HG02840 (cell line): ENCODE data around the gene ERI3.

Source experiments
- ATAC-seq: cut with Tn5 transposase; IDR thresholded peaks from one replicate; pipeline ENCODE4 v1.9.1; 2021; ENCODE audit warnings: mild to moderate bottlenecking, moderate library complexity, moderate number of reproducible peaks; ENCODE audit not compliant: unreplicated experiment, low FRiP score

The ERI3 gene

DNA sequence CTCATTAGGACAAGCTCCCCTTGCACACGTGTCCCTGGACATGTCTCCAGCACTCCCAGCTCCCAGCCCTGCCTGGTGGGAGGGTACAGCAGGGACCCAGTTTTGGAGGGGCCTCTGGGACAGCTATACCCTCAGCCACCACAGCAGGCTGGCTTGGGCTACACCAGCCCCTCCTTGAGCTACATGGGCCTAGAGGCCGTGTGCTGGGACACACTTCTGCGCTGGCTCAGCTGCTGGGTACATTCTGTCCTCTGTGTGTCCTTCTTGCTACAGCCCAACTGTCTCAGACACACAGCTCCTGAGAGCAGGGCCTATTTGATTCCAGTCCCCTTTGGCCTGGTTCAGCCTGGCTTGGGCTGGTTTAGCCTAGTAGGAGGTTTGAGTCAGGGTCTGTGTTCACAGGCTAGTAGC, 115.1 kb downstream of the ERI3 start:
- no peak for ATAC-seq

DNA sequence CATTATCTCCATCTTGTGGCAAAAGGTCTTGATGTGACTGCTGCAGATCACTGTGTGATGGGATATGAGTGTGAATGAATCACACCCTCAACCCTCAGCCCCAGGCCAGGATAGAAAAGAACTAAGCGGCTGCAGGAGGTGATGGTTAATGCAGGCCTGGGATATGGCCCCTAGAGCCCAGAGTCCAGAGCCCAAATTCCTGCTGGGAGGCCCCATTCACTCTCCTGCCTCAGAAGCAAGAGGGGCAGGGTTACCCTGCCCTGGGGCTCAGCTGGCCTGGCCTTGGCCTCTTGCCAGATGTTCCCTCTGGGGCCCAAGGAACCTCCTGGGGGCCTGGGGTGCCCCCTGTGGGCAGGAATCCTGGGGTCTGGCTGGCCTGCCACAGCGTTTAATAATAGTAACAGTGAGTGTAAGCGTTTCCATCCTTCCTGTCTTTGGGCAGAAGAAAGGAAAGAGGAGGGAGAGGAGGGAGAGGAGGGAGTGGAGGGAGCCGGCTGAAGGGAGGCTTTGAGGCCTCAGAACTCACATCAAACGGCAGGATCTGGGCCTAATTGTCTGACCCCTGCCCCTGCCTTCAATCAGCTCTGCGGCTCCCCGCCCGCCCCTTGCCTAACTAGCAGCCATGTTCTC, 115.6 kb downstream of the ERI3 start:
- no peak for ATAC-seq

DNA sequence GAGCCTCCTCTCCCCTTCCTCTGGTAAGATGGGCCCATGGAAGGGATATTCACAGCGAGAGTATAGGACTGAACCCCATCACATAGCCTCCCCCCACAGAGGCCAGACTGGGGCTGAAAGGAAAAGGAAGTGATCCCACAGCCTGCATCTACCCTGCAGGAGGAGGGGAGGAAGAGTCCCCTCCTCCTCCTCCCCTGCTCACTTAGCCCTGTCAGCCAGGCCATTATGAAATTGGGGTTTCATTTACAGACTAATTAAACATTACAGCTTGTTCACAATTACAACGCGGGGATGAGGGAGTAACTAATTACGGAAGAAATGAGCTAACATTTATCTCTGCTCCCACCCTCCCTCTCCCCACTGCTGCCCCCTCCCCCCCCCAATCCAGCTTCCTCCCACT, 116.4 kb downstream of the ERI3 start:
- ATAC-seq = no peak

DNA sequence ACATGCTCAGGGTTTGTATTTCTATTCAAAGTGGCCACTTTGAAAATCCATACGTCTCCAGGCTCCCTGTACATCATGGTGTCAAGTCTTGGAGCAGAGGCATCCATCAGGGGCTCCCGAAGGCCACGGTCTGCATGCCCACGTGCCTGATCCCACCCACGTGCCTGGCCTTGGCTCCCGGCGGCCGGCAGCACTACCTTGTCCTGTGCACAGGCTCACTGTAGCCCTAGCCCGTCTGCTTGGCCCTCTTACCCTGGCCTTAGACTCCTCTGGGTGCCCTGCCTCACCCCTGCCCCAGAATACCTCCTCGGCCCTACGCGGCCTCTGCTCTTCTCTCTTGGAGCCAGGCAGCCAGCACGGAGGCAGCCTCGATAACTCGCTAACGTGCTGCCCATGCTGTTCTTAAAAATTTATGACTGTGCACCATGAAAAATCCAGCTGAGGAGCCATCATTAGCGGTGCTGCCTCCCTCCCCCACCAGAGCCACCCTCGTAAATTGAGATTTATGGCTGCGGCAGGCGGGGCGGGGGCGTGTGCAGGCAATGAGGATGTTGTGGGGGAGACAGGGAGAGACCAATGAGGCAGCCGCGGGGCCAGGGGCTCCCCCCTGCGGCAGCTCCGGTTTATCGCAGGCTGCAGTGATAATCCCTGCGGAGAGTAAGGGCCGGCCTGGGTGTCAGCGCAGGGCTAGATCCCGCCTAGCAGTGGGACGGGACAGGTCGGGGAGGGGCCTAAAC, 117.2 kb downstream of the ERI3 start:
- no peak for ATAC-seq

DNA sequence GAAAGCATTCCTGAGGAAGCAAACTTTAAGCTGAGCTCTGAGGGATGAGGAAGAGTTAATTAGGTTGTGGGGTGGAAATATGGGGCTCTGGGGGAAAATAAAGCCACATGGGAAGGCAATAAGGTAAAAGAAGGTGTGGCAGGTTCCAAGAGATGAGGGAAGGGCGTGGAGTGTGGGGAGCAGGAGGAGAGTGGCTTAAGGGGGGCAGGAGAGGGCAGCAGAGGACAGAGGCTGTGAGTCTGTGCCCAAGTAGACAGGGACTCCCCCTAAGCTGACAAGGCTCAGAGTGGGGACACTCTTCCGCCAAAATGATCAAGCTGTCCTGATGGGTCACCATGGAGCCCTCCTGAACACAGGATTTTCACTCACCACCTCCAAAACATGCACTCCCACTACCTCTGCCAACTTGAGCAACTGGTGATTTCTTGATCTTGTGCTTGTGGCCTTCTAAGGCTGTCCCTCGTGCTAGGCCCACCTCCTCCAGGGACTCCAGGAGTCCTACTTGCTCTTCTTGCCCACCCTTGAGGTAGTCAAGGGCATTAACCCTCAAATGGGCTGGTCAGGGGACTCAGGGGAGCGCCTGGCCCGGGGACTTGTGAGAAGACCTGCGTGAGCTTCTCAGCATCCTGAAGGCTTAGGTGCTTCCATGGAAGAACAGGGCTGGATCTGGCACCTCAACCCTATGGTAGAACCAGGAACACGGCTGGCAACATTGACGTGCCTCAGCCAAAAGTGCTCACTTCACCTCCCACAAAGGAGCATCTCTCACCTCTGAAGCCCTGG, 118.4 kb downstream of the ERI3 start:
- ATAC-seq = no peak

DNA sequence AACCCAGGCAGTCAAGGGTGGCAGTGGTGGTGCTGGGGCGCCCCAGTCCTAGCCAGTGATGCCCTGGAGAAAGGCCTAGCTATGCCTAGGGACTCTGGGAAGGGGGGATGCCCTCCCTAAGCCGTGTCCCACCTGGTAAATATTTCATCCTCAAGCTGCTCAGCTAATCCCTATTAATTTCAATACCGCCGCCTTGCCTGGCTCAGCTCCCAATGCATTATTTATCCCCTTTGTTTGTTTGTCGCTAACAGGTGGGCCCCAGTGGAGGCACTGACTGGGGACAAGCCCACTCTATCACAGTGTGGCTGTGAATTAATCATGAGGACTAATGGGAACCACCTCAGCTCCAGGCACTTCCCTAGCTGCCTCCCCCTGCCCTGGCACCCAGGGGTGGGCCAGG, 119.2 kb downstream of the ERI3 start:
- no peak for ATAC-seq

DNA sequence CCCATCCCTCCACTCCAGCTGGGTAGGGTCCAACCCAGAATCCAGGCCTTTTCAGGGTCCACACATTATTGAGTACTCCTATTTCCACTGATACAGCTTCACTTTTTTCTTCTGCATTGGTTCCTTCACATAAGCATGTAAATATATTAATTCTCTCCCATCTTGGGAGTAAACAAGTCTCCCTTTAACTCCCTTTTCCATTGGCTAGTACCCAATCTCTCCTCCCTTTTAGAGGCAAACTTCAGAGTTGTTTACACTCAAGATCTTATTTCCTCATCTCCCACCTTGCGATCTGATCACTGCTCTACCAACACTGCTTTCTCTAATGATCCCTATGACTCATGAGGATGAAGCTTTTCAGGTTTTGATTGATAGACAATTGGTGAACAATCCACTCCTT, 121.5 kb downstream of the ERI3 start:
- ATAC-seq = no peak

DNA sequence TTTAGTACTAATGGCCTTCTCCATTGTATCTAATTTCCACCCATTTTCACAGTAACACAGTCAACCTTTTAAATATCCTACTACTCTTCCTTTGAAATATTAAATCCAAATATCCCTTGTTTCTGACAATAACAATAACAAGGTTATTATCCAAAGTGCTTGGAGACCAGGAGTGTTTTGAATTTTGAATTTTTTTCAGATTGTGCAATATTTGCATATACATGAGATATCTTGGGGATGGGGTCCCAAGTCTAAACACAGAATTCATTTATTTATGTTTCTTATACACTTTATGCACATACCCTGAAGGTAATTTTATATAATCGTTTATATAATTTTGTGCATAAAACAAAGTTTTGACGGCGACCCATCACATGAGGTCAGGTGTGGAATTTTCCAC, 124.3 kb downstream of the ERI3 start:
- no peak for ATAC-seq

DNA sequence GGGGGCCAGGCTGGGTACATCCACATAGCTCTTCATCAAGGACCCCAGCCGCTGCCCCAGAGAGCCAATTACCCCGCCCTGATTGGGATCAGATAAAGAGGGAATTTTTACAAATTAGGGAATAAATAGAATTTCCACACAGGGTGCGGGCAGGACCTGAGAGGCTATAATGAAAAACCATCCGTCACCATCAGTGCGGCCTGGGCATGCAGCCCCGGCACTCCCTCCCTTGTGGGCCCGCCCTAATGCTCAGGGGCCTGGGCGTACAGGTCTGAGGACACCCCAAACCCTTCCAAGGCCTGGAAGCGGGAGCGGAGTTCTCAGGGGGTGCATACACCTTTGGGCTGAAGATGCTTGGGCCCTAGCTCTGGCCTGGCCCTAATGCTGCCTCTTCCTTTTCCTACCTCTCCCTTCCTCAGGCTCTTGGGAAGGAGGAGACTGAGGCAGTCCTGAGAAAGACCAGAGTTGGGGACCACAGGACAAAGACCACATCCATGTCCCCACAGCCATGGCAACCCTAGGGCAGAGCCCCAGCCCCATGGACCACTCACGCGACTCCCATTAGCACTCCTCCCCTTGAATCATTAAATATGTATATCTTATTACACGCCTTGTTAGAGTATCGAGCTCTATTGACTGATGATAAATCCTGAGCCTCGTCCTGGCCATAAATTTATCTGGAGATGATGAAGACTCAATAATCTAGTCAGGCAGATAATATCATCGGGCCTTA, 125.5 kb downstream of the ERI3 start:
- no peak for ATAC-seq

DNA sequence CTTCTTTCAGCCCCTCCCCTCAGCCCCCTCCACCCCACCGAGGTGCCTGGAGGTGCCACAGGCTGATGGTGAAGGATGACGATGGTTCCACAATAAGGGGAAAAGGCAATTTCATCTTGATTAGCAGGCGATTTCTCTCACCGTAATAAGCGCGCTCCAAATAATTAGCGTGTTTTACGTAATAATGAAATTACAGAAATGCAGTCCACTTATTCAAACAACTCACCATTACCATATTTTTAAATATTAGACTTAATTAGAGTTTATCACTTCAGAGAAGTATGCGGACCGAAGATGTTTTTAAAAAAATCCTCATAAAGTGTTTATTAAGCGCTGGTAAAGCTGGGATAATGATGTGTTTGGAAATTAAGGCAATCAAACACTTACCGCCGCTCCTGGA, 126.8 kb downstream of the ERI3 start:
- no peak for ATAC-seq

DNA sequence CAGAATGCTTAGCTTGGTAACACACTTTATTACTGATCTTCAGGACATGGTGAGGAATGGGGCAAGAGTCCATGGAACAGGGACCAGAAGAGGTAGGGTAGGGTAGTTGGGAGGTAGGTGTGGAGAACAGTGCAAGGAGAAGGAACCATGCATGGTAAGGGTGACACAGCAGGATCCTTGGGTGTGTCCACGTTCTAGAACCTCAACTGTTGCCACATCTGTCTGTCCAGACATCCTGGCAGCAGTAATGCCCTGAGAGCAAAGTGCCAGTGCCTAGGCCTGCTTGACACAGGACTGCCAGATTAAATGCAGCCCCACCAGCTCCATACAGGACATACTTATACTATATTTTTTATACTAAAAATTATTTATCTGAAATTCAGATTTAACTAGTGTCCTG, 127.8 kb downstream of the ERI3 start:
- no peak for ATAC-seq

DNA sequence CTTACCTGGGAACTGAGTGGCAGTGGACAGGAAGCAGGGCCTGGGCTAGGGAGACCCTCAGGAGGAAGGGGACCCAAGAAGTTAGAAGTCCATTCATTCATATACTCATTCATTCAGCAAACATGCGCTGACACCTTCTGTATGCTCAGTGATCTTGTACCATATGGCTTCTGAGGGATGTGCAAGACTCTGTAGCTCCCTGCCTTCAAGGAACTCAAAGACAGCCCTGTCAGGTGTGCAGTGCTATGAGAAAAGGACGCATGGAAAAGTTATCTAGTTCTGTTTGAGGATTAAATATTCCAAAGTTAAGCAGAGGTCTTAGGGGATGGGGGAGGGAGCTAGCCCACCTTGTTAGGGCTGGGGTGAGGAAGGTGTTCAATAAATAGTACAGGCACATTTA, 129.3 kb downstream of the ERI3 start:
- ATAC-seq = no peak

DNA sequence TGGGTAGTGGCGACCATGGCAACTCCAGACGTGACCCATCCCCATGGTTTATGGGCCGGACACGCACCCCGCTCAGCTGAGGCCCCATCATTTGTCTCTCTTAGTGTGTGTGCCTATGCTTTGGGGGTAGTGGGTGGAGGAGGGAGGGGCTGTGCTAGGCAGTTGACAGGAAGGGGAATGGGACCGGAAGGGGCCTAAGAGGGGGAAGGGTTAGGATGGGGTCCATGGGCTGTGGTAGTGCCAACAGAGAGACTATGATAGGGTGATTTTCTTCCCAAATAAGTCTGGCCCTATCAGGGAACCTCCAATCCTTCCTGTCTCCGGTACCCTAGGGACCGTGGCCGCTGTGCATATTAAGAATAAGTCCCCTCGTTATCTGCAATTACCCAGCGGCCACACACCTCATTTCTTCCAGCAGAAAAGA, 131.9 kb downstream of the ERI3 start:
- ATAC-seq = no peak

DNA sequence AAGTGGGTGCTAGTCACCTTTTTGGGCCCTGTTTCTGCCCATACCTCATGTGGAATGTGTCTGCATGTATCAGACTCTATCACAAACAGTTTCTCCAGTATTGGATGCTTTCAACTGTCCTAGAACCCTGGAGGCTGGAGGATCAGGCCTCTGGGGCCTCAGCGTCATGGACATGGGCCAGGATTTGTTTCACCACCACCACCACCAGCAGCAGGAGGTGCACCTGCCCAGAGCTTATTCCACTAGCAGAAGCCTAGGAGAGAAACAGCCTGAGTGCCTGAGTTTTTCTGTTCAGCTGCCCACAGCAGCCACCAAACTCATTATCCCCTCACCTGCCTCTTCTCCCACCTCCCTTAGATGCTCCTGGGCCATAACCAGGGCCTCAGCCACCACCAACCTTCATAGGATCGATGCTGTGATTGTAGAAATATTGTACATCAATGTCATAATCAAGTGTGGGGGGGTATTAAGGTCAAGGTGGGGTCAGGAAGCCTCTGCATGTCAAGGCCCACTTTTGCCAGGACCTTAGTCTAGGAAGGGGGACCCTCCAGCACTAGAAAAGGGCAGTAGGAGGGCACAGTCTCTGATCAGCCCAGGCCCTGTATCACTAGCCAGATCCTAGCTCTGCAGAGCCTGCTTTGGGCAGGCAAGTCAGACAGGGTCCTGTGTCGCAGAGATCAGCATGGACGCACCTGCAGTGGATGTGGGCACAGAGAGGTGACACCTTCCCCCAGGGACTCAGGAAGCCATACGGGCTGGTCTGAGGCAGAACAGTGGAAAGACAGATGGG, 132.5 kb downstream of the ERI3 start:
- no peak for ATAC-seq

DNA sequence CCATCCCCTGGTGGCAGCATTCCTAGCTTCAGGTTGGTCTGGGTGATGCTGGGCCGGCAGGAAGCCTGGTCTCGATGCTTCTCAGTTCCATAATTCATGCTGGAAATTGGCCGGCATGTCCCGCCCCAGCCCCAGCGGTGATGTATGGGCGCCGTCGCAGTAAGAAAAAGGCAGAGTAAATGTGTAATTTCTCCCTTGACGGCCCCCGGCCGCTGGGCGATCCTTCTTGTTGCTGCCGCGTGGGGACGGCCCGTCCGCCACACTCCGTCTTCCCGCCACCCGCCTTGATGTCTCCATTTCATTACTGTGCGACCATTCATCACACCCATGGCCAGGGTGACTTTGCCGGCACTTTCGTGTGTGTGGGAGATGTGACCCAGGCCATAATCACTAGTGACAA, 133.3 kb downstream of the ERI3 start:
- ATAC-seq = no peak

DNA sequence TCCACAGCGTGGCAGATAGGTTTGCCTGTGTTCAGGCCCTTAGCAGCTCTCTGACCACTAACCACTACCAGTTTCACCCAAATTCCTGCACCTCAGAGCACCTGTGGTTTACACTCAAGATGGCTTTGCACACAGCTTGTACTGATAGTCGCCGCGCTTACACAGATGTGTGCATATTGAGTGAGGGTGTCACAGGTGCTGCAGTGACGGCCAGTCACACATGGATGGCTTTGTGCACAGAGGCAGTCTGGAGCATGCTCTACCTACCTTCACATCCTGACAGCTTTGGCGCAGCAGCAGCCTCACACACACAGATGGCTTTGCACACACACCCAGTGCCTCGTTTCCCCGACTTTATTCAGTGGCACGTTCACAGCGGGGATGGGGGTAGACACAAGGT, 134.3 kb downstream of the ERI3 start:
- no peak for ATAC-seq

DNA sequence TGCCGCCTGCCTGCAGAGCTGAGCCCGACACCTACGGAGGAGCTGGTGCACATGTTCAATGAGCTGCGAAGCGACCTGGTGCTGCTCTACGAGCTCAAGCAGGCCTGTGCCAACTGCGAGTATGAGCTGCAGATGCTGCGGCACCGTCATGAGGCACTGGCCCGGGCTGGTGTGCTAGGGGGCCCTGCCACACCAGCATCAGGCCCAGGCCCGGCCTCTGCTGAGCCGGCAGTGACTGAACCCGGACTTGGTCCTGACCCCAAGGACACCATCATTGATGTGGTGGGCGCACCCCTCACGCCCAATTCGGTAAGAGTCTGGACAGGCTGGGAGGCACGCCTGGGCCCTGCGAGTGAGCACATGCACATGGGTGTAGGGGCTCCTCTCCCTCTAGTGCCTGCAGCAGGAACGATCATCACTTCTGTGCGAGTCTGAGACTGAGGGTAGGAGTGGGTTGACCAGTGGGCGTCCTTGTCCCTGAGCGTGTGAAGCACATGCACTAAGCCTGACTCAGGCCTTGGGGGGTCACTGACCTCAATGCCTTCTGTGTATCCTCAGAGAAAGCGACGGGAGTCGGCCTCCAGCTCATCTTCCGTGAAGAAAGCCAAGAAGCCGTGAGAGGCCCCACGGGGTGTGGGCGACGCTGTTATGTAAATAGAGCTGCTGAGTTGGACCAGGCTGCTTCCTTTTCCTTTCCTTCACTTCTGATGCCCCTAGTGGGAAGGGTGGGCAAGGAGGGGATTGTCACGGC, 134.9 kb downstream of the ERI3 start:
- ATAC-seq = no peak

DNA sequence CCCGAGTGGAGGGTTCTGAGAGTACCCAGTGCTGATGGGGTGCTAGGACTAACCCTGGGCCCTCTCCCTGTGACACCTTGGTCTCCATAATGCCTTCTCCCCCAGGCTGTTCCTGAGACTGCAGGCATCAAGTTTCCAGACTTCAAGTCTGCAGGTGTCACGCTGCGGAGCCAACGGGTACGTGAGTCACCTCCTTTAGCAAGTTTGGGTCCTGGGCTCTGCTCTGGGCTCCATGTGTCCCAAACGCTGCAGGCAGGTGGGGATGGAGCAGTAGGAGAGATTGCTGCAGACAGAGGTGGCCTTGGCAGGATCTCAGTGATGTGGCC, 135.8 kb downstream of the ERI3 start:
- ATAC-seq = no peak

DNA sequence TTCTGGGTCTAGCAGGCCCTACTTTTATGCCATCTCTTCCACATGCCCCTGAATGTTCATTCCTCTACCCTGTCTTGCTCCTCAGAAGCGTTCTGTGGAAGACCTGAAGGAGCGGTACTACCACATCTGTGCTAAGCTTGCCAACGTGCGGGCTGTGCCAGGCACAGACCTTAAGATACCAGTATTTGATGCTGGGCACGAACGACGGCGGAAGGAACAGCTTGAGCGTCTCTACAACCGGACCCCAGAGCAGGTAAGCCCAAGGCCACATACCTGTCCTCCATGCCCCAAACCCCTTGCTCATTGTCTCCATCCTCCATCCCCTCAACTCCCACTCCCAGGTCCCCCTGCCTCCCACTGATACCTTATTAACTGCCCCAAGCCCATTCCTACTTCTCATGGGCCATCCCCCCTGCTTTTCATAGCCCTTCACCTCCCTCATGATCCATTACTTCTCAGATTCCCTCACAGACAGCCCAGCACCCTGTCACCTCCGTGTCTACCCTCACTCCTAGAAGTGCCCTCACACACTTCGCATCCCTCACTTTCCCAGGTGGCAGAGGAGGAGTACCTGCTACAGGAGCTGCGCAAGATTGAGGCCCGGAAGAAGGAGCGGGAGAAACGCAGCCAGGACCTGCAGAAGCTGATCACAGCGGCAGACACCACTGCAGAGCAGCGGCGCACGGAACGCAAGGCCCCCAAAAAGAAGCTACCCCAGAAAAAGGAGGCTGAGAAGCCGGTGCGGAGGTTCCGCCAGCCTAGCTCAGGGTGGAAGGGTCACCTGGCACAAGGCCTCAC, 136.4 kb downstream of the ERI3 start:
- ATAC-seq = no peak
